Breast epithelium (tissue), 3 donors: Measurements from ENCODE around the gene CCBE1.
"Not testable (repeated sequence)": the region's sequence is repeated elsewhere in the genome, so short reads cannot be mapped to it uniquely, and the experiment has no call there.

Experiments
- POLR2A ChIP-seq: fragments of 450-650 bp; IDR thresholded peaks from one replicate; pipeline ENCODE4 v1.6.1; 2016; ENCODE audit warnings: antibody characterized with exemption, mild to moderate bottlenecking, moderate library complexity
- POLR2AphosphoS5 ChIP-seq, 3 donors: sonication (generic); formaldehyde crosslinking; IDR thresholded peaks; one replicate each; pipeline ENCODE4 v1.6.1; 2017; ENCODE audit warnings: antibody characterized with exemption in 3 of 3
- TF ChIP-seq, protein P1 (sequence below), 3 donors: fragments of 450-650 bp; IDR thresholded peaks; one replicate each; pipeline ENCODE4 v1.5.1; 2016 to 2017; ENCODE audit warnings: antibody characterized with exemption in 3 of 3, mild to moderate bottlenecking in 3 of 3, moderate library complexity in 3 of 3

DNA sequence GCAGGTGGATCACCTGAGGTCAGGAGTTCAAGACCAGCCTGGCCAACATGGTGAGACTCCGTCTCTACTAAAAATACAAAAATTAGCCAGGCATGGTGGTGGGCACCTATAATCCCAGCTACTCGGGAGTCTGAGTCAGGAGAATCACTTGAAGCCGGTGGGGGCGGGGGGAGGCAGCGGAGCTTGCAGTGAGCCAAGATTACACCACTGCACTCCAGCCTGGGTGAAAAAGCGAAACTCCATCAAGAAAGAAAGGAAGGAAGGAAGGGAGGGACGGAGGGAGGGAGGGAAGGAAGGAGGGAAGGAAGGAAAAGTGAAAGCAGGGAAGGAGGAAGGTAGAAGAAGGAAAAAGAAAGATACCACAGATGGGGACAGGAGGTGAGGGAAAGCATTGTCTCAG is 40.1 kb upstream of the CCBE1 start:
- TF ChIP-seq POLR2A; POLR2AphosphoS5 (IDR thresholded peaks at IDR 0.05): not testable (repeated sequence)
- TF ChIP-seq, protein P1, sequence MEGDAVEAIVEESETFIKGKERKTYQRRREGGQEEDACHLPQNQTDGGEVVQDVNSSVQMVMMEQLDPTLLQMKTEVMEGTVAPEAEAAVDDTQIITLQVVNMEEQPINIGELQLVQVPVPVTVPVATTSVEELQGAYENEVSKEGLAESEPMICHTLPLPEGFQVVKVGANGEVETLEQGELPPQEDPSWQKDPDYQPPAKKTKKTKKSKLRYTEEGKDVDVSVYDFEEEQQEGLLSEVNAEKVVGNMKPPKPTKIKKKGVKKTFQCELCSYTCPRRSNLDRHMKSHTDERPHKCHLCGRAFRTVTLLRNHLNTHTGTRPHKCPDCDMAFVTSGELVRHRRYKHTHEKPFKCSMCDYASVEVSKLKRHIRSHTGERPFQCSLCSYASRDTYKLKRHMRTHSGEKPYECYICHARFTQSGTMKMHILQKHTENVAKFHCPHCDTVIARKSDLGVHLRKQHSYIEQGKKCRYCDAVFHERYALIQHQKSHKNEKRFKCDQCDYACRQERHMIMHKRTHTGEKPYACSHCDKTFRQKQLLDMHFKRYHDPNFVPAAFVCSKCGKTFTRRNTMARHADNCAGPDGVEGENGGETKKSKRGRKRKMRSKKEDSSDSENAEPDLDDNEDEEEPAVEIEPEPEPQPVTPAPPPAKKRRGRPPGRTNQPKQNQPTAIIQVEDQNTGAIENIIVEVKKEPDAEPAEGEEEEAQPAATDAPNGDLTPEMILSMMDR (IDR thresholded peaks at IDR 0.05), result not testable (repeated sequence)
